HepG2 (cell line): Measurements from ENCODE around the gene DNM3. TPM values are rescaled to one million over a fixed set of nuclear protein-coding genes. Genes with fewer than 3 reads are reported as not detected.

ENCODE experiments used
- CHD2 ChIP-seq: IDR thresholded peaks from 2 replicates; pipeline ENCODE4 v1.6.1; 2011; ENCODE audit warnings: low read depth, low read length, improper control_type of control experiment
- E2F1 ChIP-seq: sonication (generic); formaldehyde crosslinking; IDR thresholded peaks from 2 replicates; pipeline ENCODE4 v1.5.0; 2020; ENCODE audit warnings: missing genetic modification reagents
- HNF1A ChIP-seq, 2 experiments: sonication (generic) in 1 of 2; formaldehyde crosslinking in 1 of 2; IDR thresholded peaks; 2 replicates each; pipeline versions ENCODE4 v1.4.0 to v1.6.1; 2016 to 2020; ENCODE audit warnings: borderline replicate concordance in 1 of 2, low read depth in 1 of 2, mild to moderate bottlenecking in 1 of 2, missing genetic modification reagents in 1 of 2
- JDP2 ChIP-seq: sonication (generic); formaldehyde crosslinking; IDR thresholded peaks from 2 replicates; pipeline ENCODE4 v1.8.1; 2022; ENCODE audit warnings: missing genetic modification reagents, borderline replicate concordance
- RFX5 ChIP-seq: IDR thresholded peaks from 2 replicates; pipeline ENCODE4 v1.6.1; 2011; ENCODE audit warnings: low read depth, low read length, improper control_type of control experiment
- SNAPC5 ChIP-seq: sonication (generic); formaldehyde crosslinking; IDR thresholded peaks from 2 replicates; pipeline ENCODE4 v1.8.1; 2023; ENCODE audit warnings: mild to moderate bottlenecking, missing genetic modification reagents, borderline replicate concordance
- SP5 ChIP-seq: IDR thresholded peaks from 2 replicates; pipeline ENCODE4 v1.6.1; 2016; ENCODE audit warnings: low read depth, borderline replicate concordance
- TBX3 ChIP-seq: fragments of 450-650 bp; IDR thresholded peaks from 2 replicates; pipeline ENCODE4 v1.6.1; 2017; ENCODE audit warnings: antibody characterized with exemption, mild to moderate bottlenecking, inconsistent platforms, borderline replicate concordance
- TEAD3 ChIP-seq: optimal IDR thresholded peaks from 2 replicates; pipeline ENCODE3; 2016; ENCODE audit warnings: borderline replicate concordance
- ZBTB25 ChIP-seq: IDR thresholded peaks from 2 replicates; pipeline ENCODE4 v1.6.1; 2018; ENCODE audit warnings: missing genetic modification reagents
- ZBTB38 ChIP-seq: sonication (generic); formaldehyde crosslinking; IDR thresholded peaks from 2 replicates; pipeline ENCODE4 v1.5.1; 2020; ENCODE audit warnings: mild to moderate bottlenecking, missing genetic modification reagents
- ZC3H4 ChIP-seq: sonication (generic); formaldehyde crosslinking; IDR thresholded peaks from 2 replicates; pipeline ENCODE4 v1.4.0; 2020; ENCODE audit warnings: missing genetic modification reagents, borderline replicate concordance
- ZNF138 ChIP-seq: sonication (generic); formaldehyde crosslinking; IDR thresholded peaks from 2 replicates; pipeline ENCODE4 v1.5.0; 2020; ENCODE audit warnings: mild to moderate bottlenecking, low read depth, missing genetic modification reagents
- ZNF646 ChIP-seq: sonication (generic); formaldehyde crosslinking; IDR thresholded peaks from 2 replicates; pipeline ENCODE4 v1.9.0; 2021; ENCODE audit warnings: mild to moderate bottlenecking, missing genetic modification reagents
- polyA plus RNA-seq, 8 experiments: library from polyadenylated mRNA; depleted of rRNA in 3 of 8; stranded (reverse) in 7 of 8; unstranded in 1 of 8; fragments of >200 nt; fragmentation: Illumina TruSeq in 4 of 8; extraction: Trizol in 4 of 8; gene quantifications; 2 replicates each; pipeline versions ENCODE4 v1.2.1 to v1.2.3, GENCODE V29; 2011 to 2016; ENCODE audit warnings: low read depth in 4 of 8, missing spikeins in 1 of 8, mixed read lengths in 1 of 8; ENCODE audit not compliant: insufficient read depth in 1 of 8
- total RNA-seq, 5 experiments: library from RNA; depleted of rRNA; stranded (reverse); fragments of >200 nt; fragmentation: Illumina TruSeq; extraction: Trizol; gene quantifications; 2 replicates each; pipeline ENCODE4 v1.2.3, GENCODE V29; 2016; ENCODE audit warnings: low read depth in 1 of 5

Gene DNM3
- total and polyA plus RNA-seq, 2 of the 13 experiments (the other 11 are each of a cell fraction or from before 2014, with no cell fraction given) = 0.05 TPM; not detected in 1

GRCh38 chr1:172451002-172451443, 609.7 kb downstream of the DNM3 start (continued):
- TF ChIP-seq HNF1A (IDR thresholded peaks at IDR 0.05; ENCODE audit: low read depth) (peak; percentile 54; the same call in 1 of the 2 replicates), HNF1A (CRISPR knock-in tag; IDR thresholded peaks at IDR 0.05; ENCODE audit: borderline replicate concordance) (no peak), RFX5 (no peak), ZBTB25 (0 out of 2 replicates have a peak, but pooled peaks have one; percentile 17), JDP2 (no peak), TEAD3 (CRISPR knock-in tag) (peak; percentile 49), E2F1 (CRISPR knock-in tag) (no peak), TBX3 (peak; percentile 68; the same call in 1 of the 2 replicates), ZNF138 (no peak), SNAPC5 (CRISPR knock-in tag) (no peak), ZNF646 (CRISPR knock-in tag) (no peak), CHD2 (no peak), ZBTB38 (no peak), SP5 (peak; percentile 72; the same call in 1 of the 2 replicates), ZC3H4 (CRISPR knock-in tag) (no peak)
